GM06990 (cell line): ENCODE data around the gene CRTAC1.

Source experiments
- DNase-seq: peaks from one replicate; pipeline ENCODE4 v3.0.0-alpha.2; 2011; ENCODE audit not compliant: insufficient read length; ENCODE audit errors: extremely low read depth
- H3K27me3 ChIP-seq: replicated peaks from 2 replicates; pipeline ENCODE4 v1.6.0; 2011; ENCODE audit warnings: low read length; ENCODE audit not compliant: control insufficient read depth, insufficient read depth
- H3K36me3 ChIP-seq: 2 replicates; pipeline ENCODE4 v1.5.1; 2011; ENCODE audit warnings: low read length; ENCODE audit not compliant: control insufficient read depth, insufficient read depth
- H3K4me3 ChIP-seq: replicated peaks from 2 replicates; pipeline ENCODE4 v1.5.1; 2011; ENCODE audit warnings: low read depth, mild to moderate bottlenecking, control low read depth, low read length
- TF ChIP-seq, protein P1 (sequence below): IDR thresholded peaks from 2 replicates; pipeline ENCODE4 v1.5.1; 2011; ENCODE audit warnings: low read length, control low read depth, mild to moderate bottlenecking, inconsistent platforms; ENCODE audit not compliant: insufficient read depth, poor library complexity, severe bottlenecking

Gene CRTAC1

DNA sequence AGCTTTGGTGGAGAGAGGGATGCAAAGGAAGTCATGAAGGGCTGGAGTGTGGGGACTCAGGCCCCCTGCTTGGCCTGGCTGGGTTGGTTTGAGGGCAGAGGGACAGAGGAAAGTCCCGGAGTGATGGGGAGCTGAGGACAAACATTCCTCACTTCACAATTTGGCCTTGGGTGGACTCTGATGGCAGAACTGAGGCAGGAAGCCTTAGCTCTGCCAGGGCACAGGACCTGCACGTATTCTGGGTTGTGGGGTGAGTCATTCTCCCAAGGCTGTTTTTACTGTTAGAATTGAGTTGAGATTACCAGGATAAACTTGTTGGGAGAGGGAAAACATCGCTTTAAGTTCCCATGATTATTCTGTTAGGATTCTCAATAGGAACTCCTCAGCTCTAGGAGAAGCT is 178.1 kb downstream of the CRTAC1 start:
- Histone ChIP-seq H3K27me3 (peaks cover 10% of the 10 kb centered on the region), H3K4me3 (no peak overlapping the region), H3K36me3 (no peaks in the 10 kb centered on the region)
- TF ChIP-seq, protein P1, sequence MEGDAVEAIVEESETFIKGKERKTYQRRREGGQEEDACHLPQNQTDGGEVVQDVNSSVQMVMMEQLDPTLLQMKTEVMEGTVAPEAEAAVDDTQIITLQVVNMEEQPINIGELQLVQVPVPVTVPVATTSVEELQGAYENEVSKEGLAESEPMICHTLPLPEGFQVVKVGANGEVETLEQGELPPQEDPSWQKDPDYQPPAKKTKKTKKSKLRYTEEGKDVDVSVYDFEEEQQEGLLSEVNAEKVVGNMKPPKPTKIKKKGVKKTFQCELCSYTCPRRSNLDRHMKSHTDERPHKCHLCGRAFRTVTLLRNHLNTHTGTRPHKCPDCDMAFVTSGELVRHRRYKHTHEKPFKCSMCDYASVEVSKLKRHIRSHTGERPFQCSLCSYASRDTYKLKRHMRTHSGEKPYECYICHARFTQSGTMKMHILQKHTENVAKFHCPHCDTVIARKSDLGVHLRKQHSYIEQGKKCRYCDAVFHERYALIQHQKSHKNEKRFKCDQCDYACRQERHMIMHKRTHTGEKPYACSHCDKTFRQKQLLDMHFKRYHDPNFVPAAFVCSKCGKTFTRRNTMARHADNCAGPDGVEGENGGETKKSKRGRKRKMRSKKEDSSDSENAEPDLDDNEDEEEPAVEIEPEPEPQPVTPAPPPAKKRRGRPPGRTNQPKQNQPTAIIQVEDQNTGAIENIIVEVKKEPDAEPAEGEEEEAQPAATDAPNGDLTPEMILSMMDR, result no peak
- DNase-seq, result no peak

DNA sequence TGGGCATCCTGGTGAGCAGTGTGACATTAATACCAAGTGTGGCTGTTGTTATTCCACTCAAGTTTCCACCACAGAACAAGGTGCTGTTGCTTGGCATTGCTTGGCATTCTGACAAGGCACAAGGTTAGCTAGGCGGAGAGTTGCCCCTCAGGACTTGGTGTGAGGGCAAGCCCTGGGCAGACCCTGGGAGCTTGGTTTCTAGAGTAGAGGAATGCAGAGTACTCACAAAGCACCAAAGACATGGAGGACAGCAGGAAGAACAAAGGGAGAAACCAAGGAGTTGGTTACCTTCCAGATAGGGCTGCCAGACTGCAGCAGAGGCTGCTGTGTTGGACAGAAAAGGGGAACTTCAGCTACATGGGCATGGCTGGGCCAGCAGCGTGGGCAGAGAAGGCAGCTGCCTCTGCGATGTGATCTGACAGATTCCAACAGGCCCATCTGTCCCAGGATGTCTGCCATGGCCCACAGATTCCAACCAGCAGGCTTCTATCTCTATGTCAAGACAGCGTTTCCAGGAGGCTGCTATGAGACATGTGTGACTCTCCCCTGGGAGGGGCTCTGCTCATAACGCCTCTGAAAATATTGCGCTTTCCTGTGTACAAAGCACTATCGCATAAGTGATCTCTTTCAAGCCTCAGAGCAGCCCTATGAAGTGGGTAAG is 178.9 kb downstream of the CRTAC1 start:
- Histone ChIP-seq H3K4me3 (no peak overlapping the region), H3K27me3 (peaks cover 10% of the 10 kb centered on the region), H3K36me3 (no peaks in the 10 kb centered on the region)
- DNase-seq, result no peak
- TF ChIP-seq, protein P1, result no peak

DNA sequence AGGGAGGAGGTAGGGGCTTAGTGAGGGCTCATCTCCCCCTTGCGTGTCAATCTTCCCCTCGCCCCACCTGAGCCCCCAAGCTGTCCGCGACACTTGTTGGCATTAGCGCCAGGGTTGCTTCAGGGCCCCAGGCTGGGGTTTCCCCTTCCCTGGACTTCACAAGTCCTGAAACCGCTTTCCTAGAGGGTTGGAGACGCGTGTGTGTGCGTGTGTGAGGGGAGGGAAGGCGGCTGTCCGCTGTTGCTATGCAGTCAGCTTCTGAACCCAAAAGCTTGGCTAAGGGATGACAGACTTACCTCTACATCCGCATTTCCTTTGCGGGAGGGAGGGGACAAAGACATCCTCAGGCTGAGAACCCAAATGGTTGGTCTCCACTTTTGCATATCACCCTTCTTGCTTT is 180.0 kb downstream of the CRTAC1 start:
- H3K36me3 ChIP-seq, result no peaks in the 10 kb centered on the region
- H3K27me3 ChIP-seq, result peaks cover 10% of the 10 kb centered on the region
- H3K4me3 ChIP-seq, result no peak overlapping the region
- TF ChIP-seq, protein P1, result no peak
- no peak for DNase-seq

DNA sequence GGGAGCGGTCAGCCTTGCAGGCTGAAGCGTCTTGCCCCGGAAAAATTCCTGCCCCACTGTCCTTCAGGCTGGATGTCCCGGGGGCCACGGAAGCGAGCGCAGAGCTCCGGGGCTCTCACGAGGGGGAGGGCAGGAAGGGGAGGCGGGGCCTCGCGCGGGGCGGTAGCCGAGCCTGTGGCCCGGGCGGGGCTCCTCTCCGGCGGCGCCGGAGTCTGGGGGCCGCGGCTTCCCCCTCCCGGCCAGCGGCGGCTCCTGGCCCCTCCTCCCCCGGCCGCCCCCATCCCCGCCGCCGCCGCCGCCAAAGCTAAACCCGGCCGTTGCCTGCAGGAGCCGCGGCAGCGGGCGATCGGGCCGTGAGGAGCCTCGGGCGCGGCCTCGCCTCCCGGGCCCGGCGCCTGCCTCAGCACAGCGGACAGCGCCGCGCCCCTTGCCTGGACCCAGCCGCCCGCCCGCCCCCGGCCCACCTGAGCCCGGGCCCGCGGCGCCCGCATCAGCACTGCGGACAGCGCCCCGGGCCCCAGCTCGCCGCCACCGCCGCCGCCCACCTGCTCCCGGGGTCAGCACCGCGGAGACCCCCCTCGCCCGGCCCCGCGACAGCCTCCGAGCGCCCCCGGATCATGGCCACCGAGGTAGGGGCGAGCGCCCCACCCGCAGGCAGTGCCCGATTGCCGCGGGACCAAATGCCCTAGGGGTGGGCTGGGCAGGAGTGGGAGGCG is 180.6 kb downstream of the CRTAC1 start, which contains the start of gene GOLGA7B:
GOLGA7B (plus strand) TSS at position 157 of the 716 bp plus-strand sequence; CDS start at position 618, 461 bp downstream.
- Histone ChIP-seq H3K36me3 (no peaks in the 10 kb centered on the region), H3K4me3 (peak within 1 kb of the TSS; percentile 63), H3K27me3 (peaks cover 10% of the 10 kb centered on the region)
- TF ChIP-seq, protein P1, result no peak
- no peak for DNase-seq

DNA sequence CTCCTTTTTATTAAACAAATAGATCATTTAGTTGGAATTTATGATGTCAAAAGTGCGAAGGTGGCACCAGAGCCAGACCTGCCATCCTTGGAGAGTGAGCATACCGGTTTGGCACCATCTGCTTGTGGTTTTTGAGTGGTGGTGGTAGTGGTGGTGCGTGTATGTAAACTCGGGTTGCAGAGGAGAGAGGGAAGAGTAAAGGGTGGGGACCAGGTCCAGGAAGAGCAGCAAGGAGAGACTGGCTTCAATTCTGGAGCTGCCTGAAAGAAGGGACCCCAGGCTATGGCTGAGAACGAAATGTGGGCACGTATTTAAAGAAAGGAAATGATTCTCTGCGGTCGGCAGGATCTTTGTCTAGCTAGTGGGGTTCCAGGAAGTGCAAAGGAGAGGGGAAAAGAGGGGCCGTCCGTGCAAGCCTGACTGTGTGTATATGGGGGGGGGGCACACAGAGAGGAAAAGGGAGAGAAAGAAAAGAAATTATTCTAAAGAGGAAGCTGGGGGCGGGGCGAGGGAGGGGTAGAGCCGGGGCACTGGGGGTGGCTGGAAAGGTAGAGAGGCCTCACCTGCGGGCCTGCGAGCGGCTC is 181.2 kb downstream of the CRTAC1 start:
- H3K4me3 ChIP-seq, result peak overlapping the region; percentile 63
- no peaks in the 10 kb centered on the region for H3K36me3 ChIP-seq
- DNase-seq, result no peak
- H3K27me3 ChIP-seq, result peaks cover 10% of the 10 kb centered on the region
- TF ChIP-seq, protein P1, result no peak
